H4 (cell line): ENCODE data around the gene TRIM17. TPM values are rescaled to one million over a fixed set of nuclear protein-coding genes. Genes with fewer than 3 reads are reported as not detected.

Source experiments
- DNase-seq: peaks from one replicate; pipeline ENCODE4 v3.0.0-alpha.2; 2015; ENCODE audit warnings: low spot score
- total RNA-seq: library from RNA; depleted of rRNA; stranded (reverse); fragments of >200 nt; shearing (Covaris generic); gene quantifications from 2 replicates; pipeline ENCODE4 v1.2.3, GENCODE V29; 2014; rRNA removed

TRIM17 gene, protein sequence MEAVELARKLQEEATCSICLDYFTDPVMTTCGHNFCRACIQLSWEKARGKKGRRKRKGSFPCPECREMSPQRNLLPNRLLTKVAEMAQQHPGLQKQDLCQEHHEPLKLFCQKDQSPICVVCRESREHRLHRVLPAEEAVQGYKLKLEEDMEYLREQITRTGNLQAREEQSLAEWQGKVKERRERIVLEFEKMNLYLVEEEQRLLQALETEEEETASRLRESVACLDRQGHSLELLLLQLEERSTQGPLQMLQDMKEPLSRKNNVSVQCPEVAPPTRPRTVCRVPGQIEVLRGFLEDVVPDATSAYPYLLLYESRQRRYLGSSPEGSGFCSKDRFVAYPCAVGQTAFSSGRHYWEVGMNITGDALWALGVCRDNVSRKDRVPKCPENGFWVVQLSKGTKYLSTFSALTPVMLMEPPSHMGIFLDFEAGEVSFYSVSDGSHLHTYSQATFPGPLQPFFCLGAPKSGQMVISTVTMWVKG
- total RNA-seq: not detected in 2 replicates

DNA sequence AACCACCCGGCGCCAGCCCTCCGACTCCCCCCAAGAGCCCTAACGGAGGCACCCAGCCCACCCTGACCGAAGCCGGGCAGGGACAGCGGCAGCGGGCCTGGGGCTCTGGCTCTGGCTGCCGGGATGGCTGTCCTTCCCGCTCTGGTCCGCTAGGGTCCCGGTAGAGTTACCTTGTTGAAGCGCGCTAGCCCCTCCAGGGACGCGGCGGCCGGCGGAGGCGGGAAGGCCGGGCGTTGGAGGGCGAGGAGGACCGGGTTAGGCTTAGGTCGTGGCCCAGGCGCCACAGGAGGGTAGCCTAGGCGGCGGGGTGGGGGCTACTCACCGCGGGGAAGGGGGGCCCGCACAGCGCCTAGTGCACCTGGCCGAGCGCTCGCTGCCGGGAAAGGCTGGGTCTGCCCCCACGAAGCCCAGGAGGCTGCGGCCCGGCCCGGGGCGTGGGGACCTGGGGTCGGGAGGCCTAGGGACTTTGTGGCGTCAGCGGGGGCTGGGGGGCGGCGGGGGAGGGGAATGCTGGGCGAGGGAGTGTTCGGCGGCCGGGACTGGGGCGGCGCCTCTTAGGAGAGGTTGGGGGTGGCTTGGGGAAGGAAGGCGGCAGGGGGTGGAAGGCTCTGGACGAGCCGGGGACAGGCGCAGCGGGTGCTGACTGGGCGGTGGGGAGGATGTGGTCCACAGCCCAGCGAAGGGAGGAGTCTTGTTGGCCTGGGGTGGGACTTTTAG lies at the start of gene TRIM17:
TRIM17 (minus strand) TSS at position 645 of the 717 bp plus-strand sequence. CDS start 1,789 bp downstream, outside the sequence.
- no peak for DNase-seq

DNA sequence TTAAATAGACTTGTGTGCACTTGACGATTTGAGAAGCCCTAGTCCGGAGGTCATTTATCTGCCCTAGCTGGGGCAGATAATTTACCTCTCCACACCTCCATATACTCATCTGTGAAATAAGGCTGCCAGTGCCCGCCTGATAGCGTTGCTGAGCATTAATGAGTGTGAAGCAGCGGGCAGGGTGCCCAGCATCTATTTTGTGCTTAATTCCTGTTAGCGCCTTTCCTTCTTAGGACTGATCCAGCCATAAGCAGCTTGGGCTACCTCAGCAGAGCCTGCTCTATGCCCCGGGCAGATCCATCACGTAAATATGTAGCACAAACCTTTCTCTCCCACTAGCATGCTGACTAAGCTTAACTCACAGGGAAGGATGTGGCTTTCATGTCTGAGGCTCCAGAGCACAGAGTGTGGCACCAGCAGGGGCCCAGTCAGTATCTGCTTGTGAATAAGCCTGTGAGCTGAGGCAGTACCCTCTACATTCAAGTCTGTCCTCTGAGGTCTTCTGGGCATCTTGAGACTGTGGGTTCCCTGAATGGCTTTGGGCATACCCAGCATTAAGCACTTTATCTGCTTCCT lies 49.0 kb upstream of the TRIM17 start:
- no peak for DNase-seq

DNA sequence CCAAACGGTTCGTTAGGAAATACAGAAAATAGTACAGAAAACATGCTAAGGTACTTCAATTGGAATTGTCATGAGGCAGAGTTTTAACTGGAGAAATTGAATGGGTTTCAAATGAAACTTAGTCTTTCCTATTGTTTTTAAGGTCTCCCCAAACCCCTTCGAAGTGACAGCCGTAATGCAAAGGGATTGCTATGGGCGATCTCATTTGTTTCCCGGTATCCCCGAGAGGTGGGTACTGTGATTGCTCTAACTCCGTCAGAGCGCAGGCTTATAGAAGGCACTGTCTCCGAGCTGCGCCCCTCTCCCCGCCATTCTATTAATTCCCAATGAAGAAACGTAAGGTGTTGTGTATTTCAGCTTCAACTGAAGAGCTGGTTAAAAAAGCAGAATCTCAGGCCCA lies 48.5 kb upstream of the TRIM17 start:
- no peak for DNase-seq

DNA sequence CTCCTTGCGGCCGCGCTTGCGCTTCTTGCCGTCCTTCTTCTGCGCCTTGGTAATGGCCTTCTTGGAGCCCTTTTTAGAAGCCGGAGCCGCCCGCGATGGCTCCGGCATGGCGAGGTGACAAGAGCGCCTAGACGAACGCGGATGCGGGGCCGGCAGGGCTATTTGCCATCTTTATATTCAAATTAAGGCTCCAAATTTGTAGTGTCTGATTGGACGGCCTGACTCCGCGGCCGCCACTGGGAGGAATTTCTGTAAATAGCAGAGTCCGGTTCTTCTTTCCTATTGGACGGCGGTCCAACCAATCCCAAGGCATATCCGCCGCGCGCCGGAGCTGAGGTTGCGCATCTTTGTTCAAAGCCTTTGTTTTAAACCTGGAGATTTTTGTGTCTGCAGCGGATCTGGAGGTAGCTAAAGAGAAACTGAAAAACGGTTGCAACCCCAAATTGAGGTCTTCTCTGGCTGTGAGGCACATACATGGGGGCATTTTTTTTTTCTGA lies 47.9 kb upstream of the TRIM17 start:
- DNase-seq: peak; percentile 89

DNA sequence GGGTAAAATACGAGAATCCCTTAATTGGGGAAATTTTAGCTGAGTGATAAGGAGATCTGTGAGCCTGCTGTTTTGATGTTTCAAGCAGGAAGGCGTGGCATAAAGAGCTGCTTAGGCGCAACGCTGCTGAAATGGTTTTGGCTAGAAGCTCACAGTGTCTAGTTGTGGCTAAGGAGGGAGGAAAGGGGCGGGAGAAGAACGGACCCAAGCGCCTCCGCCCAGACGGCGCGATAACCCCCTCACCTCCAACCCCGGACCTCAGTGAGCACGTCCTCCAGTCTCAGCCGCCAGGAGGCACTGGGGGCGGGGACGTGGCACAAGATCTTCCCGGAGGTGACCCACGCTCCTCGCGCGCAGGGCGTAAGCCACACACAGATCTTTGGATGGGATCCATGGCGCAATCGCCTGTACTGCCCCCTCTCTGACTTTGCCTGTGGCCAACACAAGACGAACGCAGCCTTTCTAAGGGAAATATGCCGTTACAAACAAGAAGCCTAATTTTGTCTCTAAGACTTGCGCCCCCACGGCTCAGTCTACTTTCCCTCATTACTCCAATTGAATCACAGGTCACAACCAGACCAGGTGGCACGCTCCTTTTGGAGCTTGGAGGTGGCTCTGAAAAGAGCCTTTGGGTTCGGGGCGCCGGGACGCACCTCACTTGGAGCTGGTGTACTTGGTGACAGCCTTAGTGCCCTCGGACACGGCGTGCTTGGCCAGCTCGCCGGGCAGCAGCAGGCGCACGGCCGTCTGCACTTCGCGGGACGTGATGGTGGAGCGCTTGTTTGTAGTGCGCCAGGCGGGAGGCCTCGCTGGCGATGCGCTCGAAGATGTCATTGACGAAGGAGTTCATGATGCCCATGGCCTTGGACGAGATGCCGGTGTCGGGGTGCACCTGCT lies 47.1 kb upstream of the TRIM17 start:
- peak; percentile 51 for DNase-seq

DNA sequence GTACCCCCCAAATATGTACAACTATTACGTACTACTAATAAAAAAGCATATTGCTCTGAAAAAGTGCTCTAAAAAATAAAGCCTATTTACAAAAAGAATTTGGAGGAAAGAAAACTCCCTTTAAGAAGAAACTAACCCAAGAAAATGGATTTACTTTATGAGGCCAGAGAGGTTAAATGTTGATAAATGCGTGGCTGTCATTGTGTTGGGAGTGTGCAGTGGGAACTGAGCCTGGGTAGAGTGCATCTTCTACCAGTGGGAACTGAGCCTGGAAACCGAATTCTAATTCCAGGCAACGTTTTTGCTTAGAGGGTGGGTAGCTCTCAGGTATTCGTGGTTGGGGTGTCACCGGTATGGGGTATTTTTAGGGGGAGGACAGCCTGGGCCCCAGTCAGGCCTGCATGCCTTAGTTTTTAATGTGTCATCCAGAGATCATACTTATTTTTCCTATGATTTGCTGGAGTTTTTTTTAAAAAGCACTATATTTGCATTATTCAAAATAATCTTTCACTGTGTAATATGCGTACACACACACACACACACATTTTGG lies 46.4 kb upstream of the TRIM17 start:
- DNase-seq: no peak

DNA sequence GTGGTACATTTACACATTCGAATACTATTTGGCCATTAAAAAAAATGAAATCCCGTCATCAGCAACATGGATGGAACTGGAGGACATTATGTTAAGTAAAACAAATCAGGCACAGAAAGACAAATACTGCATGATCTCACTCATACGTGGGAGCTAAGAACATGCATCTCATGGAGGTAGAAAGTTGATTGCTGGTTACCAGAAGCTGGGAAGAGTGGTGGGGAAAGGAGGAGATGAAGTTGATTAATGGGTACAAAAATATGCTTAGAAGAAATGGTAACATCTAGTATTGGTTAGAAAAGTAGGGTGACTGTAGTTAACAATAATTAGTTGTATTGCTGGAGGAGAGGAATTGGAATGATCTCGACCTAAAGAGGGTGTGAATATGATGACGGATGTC lies 45.9 kb upstream of the TRIM17 start:
- DNase-seq: no peak

DNA sequence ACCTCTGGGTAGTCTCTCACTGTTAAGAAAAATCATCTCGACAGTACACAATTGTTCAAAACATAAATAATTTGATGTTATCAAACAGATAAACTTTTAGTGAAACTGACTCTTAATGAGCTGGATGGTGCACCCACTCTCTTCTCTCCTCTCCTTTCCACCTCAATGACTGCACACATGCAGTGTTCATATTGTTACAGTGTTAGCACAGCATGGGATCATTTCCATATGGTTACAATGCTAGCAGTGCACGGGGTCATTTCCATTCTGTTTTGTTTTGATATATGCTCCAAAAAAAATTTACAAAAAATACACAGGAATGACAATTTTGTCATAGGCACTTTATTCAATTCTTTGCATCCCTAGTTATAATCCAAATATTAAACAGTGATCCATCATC lies 44.2 kb upstream of the TRIM17 start:
- DNase-seq: no peak

DNA sequence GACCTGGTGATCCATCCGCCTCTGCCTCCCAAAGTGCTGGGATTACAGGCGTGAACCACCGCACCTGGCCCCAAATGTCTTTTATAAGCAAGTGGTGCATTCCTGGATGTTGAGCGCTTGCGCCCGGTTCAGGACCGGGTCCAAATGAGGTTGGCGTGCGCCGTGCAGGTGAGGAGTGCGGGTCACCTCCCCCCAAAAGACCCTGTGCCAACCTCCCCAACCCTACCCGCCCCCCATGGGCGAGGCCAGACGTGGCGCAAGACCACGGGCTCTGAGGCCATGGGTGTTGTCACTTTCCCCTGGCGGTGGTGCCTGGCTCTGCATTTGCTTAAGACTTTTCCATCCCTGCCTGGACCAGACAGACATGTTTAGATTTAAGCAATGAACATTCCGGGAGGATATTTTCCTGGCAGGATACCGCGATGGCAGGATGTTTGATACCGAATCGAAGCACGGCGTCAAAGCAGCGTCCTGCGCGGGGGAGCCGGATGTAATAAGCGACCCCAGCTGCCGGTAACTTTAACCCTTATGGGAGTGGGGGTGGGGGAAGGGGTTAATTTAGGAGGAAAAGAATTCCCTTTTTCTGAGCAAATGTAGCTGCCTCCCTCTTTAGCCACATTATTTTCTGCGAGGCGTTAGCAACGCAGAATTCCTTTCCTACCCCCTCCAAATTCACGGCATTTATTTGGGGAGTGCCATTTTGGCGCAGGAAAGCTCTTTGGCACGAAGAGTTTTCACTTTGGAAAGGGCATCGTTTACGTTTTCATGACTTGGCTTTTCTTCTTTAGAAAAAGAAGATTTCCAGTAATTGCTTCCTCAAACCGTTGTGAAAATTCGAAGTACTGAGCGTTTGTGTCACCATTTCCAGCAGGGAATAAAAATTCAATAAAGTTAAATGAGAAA lies 42.7 kb upstream of the TRIM17 start:
- DNase-seq: peak; percentile 85

DNA sequence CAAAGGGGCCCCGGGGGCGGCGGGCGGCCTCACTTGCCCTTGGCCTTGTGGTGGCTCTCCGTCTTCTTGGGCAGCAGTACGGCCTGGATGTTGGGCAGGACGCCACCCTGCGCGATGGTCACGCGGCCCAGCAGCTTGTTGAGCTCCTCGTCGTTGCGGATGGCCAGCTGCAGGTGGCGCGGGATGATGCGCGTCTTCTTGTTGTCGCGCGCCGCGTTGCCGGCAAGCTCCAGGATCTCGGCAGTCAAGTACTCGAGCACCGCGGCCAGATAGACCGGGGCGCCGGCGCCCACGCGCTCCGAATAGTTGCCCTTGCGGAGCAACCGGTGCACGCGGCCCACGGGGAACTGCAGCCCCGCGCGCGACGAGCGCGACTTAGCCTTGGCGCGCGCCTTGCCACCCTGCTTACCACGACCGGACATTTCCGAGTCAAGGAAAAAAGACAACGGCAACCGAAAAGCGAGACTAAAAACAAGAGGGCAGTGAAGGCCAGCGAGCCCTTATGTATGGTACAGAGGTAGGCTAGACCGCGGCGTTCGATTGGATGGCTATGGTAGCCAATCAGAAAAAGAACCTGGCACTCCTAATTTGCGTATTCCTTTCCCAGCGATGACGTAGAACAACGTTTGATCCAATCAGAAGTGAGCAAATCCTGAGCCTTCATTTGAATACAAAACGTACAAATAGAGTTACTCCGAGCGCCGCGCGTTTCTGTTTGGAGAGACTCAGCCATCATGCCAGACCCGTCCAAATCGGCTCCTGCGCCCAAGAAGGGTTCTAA lies 40.9 kb upstream of the TRIM17 start:
- peak; percentile 99 for DNase-seq

DNA sequence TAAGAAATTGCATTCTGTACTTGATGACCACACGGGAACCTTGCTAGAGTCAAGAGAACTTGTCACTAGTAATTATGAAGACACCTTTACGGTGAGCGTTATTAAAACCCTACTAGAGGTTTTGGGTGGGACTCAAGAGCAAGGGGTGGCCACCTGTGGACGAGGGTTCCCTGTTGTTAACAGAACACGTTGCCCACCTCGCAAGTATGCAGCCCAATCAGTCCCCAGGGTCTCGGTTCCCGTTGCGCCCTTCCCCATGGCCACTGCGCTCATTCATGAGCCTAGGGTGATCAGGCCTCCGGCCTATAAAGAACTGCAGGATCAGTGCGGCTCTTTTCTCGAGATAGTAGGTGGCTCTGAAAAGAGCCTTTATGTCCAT lies 40.3 kb upstream of the TRIM17 start:
- DNase-seq: no peak

DNA sequence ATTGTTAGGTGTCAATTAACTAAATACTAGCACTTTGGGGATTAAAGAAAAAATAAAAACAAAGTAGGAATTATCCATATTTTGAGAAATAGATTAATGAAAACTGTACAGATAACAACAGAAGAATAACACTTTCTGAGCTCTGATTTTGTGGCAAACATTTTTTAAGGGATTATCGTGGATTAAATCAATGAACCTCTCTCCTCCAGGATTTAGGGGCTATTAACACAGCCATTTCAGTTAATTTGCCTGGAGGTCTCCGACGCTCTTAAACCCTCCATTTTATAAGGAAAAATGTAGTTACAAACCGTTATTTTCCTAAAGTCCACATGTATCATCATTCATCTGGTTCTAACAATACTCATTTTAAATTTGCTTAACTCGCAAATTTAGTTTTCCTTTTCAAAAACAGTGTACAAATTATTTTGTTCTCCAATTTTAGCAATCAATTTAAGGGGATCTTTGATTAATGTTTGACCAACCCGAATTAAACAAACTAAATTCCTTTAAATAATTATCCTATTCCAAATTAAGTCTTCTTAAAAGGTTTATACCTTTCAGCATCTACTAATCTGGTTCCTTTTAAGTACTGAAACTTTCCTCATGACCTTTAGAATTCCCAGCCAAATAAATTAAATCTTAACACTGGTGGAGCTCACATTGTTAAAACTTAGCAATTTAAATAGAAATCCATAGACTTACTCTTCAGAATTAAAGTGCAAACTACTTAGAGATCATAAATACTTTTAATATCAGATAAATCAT lies 39.8 kb upstream of the TRIM17 start:
- DNase-seq: no peak

DNA sequence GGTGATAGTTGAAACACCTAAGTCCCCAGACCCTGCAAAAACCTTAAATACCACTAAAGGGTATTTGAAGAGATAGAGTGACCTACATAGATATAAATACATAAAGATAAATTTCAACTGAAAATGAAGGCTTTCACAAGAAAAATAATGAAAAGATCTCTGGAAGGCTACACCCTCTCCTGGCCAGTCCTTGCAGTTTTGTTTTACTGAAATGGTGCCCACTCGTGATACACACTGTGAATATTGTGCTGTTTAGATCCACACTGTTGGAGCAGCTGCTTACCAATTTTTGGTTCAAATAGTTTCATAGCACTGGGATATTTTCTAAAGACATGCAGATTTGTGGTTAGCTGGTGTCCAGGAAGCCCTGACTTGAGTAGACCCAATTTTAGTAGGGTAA lies 39.1 kb upstream of the TRIM17 start:
- DNase-seq: no peak

DNA sequence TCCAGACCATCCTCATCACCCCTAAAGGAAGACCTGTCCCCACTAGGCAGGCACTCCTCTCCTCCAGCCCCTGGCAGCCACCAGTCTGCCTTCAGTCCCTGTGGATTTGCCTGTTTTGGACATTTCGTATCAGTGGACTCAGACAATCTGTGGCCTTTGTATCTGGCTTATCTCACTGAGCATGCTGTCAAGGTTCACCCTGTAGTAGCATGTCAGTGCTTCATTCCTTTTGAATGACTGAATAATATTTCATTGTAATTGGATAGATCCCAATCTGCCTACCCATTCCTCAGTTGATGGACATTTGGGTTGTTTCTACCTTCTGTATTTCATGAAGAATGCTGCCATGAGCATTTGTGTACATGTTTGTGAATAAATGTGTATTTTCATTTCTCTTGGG lies 37.6 kb upstream of the TRIM17 start:
- no peak for DNase-seq

DNA sequence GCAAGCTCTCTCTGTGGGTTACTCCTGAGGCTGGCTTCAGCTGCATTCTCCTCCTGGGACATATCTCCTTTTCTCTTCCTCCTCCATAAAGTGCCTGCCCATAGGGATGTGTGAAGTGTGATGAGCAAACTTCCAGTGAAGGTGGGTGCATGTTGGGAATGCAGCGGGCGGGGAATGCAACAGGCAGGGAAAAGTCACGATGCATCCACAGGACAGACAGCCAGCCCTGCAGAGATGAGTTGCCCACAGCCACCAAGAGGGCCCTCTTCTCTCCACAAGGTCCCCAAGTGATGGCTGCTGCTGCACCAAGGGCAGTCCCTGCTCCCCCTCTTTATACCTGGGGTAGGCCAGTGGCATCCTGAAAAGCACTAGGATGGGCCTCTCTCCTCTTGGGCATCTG lies 37.0 kb upstream of the TRIM17 start:
- no peak for DNase-seq

DNA sequence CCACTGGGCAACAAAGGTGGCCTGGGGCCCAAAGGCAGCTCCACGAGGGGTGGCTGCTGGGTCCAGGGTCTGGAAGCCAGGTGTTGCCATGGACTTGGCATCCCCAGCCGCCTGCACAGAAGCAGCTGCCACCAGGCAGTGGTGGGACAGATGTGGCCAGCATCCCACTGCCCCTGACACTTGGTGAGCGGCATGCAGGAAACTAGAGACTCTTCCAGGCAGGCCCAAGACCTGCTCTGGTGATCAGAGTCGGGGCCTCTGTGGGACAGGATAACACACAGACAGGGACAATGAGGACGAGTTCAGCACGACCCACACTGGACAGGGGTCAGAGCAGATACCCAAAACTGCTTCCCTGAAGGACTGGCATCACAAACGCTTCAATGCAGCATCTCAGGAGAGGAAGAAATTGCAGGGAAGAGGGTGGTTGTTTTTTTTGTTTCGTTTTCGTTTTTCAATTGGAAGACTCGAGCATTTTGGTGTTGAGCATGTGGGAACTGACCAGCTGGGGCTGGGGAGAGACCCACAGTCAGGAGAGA lies 36.4 kb upstream of the TRIM17 start:
- no peak for DNase-seq

DNA sequence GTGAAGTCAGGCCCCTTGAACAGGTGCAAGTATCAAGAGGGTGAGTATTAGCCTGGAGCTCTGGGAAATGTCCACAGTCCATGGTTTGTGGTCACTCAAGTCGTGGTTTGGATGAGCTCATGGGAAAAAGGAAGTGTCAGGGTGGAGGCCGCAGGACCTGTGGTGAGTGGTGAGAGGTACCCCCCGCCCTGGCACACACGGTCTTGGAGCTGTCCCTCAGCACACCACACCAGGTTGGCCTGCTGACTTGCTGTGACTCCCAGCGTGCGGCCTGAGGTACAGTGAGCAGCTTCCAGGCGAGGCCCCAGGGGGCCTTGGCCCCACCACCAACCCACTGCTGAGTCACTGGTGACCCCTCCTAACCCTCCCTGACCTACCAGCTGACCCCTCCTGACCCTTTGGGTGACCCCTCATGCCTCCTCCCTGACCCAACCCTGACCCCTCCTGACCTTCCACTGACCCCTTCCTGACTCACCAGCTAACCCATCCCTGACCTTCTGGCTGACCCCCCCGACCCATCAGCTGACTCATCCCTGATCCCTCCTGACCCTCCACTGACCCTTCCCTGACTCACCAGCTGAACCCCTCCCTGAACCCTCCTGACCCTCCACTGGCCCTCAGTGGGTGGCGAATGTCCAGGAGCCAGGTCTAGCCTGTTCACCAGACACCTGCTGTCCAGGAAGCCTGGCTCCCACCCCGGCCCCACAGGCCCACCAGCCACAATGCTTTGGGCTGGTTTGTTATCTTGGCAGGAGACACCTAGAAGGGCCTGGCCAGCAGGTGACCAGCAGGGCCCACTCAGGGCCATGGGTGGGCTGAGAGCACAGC lies 35.7 kb upstream of the TRIM17 start:
- no peak for DNase-seq
